Effector CD8-positive, alpha-beta T cell (primary cell): ENCODE results near the gene TNFAIP1.
"Not testable (repeated sequence)": the region's sequence is repeated elsewhere in the genome, so short reads cannot be mapped to it uniquely, and the experiment has no call there.

Source experiments
- DNase-seq: peaks from one replicate; lab custom pipeline; 2025; lab: John Stamatoyannopoulos, UW
- total RNA-seq, 4 experiments: gene quantifications; one replicate each; lab custom pipeline; 2026; lab: John Stamatoyannopoulos, UW

The TNFAIP1 gene, protein sequence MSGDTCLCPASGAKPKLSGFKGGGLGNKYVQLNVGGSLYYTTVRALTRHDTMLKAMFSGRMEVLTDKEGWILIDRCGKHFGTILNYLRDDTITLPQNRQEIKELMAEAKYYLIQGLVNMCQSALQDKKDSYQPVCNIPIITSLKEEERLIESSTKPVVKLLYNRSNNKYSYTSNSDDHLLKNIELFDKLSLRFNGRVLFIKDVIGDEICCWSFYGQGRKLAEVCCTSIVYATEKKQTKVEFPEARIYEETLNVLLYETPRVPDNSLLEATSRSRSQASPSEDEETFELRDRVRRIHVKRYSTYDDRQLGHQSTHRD
- total RNA-seq: 33.8 to 45.7 (median 36.7) reads per million in 4 experiments

DNA sequence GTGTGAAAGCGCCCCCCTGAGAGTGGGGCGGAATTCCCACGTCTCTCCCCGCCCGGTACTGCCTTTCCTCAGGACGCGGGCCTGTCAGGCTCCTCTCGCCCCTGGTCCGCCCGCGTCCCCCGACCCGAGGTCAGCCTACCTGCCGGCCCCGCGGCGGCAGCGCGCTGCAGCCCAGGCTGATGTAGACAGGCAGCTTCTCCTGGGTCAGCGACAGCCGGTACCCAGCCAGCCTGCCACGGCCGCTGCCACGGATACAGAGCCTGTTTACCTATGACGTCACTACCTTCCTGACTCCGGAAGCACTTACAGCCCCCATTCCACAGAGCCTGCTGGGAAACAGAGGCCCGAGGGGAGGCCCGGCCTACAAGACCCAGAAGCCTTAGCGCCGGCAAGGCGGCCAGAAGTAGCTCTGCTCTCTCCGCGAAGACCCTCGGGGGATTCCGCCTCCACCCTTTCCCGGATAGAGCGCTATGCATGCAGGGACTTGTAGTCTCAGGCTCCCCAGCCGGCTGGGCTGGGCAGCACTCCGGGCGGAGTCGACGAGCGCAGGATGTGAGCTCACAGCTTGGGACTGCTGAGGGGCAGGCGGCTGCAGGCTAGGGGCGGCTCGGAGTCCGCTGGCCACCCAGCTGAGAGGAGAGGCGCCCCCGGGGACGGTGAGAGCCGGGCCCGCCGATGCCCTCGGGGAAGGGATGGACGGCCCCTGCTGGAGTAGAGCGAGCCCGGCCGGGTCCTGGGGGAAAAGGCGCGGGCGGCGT is at the start of gene TNFAIP1, which contains the start of gene IFT20:
TNFAIP1 (plus strand) TSS at position 561 of the 758 bp plus-strand sequence. CDS start 3,761 bp downstream, outside the sequence.
IFT20 (minus strand) TSS at position 272 of the 758 bp plus-strand sequence. CDS start 3,487 bp downstream, outside the sequence.
- peak; percentile 95 for DNase-seq

DNA sequence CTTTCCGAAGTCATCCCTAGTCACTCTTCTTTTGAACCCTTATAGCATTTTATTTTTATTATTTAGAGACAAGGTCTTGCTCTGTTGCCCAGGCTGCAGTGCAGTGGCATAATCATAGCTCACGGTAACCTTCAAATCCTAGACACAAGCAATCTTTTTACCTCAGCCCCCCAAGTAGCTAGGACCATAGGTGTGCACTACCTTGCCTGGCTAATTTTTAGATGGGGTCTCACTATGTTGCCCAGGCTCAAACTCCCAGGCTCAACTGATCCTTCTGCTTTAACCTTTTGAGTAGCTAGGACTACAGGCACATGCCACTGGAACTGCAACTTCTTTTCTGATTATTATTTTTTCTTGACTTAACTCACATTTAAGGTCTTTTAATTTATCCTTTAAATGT is 49.6 kb upstream of the TNFAIP1 start:
- DNase-seq: no peak

DNA sequence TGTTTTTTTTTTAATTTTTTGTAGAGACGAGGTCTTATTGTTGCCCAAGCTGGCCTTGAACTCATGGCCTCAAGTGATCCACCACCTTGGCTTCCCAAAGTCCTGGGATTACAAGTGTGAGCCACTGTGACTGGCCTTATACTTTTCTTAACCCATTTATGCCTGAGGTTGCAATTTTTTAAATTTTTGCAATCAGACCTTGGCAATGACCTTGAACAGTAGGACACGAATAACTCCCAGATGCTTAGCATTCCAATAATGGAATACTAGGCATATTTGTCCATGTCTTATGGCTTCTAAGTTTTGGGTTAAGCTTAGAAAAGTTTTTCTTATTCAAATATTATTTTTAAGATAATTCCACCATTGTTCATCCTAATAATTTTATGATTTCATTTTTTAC is 44.9 kb upstream of the TNFAIP1 start:
- no peak for DNase-seq

DNA sequence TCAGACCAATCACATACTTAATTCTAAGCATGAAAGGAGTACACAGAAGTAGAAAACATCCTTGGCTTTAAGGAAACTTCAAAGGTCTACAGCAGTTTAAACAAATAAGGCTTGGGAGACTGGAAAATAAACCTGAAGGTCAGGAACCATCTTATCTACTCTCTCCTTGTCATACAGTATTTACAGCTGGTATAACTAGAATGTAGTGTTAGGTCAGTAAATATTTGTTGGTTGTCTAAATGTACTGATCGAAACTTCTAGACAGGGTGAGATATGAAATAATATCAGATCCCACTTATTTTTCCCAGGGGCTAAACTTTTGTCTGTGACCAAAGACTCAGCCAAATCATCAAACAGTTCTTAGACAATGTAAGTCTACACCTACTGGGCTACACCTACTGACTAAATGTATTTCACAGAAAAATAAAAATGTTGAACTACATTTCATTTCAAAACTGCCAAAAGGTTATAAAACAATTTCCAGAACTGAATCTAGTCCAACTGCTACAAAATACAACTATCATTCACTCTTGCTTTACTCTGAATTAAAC is 43.7 kb upstream of the TNFAIP1 start:
- DNase-seq: no peak

DNA sequence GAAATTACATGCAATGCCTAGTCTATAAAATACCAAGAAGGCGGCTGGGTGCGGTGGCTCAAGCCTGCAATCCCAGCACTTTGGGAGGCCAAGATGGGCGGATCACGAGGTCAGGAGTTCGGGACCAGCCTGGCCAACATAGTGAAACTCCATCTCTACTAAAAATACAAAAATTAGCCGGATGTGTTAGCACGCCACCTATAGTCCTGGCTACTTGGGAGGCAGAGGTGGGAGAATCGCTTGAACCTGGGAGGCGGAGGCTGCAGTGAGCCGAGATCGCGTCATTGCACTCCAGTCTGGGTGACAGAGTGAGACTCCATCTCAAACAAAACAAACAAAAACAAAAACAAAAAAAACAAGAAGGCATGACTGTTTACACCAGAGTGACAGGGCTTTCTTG is 42.7 kb upstream of the TNFAIP1 start:
- DNase-seq: not testable (repeated sequence)

DNA sequence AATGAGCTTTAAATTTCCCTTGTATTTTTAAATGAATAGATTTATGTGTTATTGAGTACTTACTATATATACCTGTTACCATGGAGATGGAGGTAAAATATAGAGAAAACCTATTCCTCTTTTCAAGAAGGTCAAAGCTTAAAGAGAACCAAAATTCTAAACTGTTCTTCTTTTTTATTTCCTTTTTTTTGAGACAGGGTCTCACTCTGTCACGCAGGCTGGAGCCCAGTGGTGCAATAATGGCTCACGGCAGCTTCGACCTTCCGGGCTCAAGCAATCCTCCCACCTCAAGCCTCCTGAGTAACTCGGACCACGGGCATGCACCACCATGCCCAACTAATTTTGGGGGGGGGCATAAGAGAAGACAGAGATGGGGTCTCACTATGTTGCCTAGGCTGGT is 41.6 kb upstream of the TNFAIP1 start:
- DNase-seq: no peak

DNA sequence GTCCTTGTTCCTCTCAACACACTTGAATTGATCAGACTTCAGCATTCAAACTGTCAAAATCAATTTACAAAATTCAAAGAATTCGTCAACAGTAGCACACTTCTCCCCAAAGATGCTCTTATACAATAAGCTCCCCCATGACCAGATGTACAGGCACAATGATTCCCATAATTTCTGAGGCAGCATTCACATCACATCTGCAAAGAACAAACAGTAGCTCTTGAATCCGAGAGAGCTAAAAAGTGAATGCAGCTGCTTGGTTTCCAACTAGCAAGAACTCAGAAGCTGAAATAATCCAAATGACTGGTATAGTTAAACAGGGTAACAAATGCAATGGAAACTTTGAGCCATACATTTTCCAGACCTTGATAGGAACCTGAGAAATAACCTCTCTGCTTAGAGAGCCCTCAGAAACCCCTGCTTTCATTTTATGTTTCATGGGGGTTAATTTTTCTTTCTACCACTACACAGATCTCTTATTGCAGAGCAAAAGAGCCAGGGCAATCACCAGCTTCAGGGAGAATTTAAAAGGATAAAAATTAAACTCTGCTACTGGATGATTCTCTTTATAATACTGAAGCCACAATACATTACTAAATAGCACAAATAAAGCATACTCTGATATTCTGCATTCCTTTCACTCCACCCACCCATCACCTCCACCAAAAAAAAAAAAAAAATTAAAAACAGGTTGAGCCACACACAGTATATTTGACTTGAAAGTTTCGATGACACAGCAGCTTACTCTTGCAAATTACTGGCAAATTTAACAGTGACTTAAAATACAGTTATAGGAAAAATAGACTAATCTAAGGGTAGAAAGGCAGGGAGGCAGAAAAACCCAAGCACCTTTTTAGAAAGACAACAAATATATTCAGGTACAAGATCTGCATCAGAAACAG is 39.6 kb upstream of the TNFAIP1 start:
- DNase-seq: no peak

DNA sequence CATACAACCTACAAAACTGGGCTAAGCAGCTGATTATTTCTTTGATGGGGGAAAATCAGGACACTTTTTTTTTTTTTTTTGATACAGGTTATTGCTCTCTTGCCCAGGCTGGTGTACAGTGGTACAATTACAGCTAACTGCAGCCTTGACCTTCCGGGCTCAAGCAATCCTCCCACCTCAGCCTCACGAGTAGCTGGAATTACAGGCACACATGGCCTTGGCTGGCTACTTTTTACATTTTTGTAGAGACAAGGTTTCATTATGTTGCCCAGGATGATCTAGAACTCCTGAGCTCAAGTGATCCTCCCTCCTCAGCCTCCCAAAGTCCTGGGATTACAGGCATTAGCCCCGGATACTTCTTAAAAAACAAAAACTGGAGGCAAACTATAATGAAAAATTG is 37.1 kb upstream of the TNFAIP1 start:
- no peak for DNase-seq

DNA sequence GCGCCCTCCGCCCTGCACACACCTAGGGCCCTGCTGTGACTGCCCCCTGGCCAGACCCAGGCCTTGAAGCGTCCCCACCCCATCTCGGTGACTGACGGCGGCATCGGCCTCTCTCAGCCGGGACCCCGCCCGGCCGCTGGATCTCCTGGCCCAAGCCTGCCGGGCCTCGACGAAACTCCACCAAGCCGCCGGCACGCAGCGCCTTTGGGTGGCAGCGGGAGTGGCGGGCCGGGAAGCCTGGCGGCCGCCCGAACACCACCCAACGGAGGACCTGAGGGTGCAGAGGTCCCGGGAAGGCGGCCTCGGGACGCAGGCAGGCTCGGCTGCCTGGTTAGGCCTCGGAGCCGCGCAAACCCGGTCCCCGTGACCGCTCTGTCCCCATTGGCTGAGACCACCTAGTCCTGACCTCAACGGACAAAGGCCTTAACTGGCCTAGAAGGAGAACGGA is 28.6 kb upstream of the TNFAIP1 start:
- no peak for DNase-seq

DNA sequence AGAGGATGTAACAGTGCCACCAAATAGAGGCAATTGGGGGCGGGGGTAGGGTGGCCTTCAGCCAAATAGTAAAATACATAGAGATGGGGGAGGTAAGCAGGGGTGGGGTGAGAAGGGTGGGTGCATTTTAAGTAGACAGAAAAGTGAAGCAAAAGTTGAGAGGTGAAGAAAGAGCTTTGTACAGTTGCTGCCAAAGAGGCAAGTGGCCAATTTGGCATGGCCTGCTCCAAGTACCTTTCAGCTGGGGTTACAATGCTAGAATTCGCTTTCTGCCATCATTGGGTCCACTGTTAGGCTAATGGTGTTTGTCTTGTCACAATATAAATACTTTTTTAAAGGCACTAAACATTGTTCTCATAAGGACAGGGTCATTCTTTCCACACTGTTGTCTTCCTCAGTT is 21.7 kb upstream of the TNFAIP1 start:
- DNase-seq: no peak

DNA sequence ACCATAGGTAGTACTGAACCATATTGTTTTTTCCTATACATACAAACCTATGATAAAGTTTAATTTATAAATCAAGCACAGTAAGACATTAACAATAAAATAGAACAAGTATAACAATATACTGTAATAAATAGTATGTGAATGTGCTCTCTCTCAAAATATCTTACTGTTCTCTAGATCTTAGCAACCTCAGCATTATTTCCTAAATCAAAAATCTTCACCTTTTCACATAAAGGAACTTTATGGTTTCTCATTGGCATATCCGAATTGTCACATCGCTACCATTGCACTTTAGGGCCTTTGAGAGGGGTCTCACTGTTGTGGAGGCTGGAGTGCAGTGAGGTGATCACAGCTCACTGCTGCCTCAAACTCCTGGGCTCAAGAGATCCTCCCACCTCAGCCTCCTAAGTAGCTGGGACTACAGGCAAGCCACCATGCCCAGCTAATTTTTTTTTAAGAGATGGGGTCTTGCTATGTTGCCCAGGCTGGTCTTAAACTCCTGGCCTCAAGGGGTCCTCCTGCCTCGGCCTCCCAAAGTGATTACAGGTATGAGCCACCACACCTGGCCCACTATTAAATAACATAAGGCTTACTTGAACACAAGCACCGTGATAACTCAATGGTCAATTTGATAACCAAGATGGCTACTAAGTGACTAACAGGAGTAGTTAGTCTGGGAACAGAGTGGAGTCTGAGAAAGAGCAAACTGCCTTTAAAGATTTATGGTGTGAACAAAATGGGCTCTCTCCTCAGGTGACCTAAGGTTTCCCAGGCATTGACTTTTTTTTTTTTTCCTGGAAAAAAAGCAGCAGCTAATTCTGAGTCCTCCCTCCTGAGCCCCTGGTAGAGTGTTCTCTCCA is 19.5 kb upstream of the TNFAIP1 start:
- DNase-seq: no peak

DNA sequence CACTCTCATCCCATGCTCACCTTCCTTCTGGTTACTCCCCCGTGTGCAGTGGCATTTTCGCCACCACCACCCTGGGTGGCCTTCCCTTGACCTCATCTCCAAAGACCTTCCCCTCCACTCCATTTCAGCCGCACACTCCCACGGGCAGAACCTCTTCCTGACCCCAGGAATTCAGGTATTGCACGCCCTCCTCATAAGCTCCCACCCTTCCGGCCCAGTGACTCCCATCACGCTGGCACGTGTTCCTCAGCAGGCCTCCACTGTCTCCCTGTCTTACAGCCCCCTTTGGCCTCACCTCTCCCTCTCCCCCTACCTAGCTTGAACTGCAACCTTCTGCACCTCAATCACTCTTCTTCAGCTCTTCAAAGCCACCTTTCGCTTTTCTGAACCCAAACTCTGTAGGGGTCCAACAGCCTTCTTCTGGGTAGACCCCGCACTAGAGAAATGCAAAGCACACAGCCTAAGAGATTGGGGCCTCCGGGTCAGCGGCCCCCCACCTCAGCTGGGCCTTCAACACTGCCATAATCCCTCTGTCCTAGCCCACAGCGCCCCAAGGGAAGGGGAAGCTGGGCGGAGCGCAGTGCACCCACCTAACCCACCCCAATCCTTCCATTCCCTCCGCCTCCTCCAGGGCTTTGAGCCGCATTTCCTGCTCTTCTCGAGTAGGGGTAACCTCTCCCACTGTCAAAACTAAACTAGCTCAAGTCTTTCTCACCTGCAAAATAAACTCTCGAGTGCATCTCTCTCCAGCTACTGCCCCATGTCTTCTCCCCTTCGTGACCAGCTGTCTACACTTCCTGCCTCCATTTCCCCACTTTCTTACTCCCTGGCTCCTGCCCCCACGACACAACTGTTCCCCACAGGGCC is 18.2 kb upstream of the TNFAIP1 start:
- DNase-seq: no peak

DNA sequence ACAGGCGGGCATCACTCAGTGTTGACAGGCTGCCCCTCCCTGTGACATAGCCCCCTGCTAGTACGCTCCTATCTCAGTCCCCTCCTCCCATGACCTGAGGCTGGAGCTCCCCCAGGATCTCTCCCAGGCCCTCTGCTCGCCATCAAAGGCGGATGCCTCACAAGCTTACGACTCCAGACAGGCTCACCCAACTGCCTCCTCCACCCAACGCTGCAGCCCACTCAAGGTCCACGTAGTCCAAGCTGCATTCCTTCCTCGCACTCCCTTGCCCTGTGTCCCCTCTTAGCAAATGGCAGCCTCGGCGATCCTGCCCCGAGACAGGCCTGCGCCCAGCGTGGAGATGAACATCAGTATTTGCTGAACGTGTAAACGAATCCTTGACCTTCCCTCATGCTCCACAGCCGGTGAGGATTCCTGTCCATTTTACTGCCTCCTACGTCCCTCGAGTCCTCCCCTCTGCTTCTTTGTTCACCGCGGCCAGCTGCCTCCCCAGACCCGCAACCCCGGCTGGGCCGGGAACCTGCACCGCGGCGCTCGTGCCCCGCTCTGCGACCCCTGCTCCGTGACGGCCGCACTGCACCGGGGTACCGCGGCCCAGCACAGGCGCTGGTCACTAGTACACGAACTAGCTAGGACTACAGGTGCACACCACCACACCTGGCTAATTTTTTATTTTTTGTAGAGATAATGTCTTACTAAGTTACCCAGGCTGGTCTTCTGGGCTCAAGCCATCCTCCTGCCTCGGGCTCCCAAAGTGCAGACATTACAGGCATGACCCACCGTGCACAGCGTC is 17.4 kb upstream of the TNFAIP1 start:
- no peak for DNase-seq

DNA sequence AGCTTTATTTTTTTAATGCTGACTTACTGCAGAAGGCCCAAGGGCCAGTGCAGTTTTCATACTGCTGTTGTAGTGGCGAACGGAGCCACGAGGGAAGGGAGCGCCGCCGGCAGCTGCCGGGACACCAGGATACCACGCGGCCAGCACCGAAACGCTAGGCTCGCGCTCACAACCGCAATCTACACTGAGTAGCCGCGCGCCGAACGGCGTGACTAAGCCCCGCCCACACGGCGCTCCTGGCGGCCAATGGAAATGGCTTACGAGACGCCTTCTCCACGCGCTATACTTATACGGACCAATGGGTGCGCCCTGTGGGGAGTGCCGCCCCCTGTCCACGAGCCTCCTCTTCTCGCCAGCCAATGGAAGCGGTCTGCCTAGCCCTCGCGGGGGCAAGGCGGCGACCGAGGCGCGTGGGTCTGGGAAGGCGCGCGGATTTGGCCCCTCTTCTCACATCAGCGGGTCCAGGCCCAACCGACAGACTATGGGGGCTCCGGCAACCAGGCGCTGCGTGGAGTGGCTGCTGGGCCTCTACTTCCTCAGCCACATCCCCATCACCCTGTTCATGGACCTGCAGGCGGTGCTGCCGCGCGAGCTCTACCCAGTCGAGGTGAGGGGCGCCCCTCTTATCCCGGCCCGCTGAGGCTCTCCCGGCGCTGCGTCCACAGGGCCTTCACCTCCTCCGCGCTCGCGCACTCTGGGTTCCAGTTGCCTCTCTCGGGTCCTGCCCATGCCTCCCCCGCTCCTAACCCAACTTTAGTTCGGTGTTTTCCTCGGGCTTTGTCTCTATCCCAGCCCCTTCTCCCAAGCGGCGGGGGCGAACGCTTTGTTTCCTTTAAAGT is 16.6 kb upstream of the TNFAIP1 start, which contains the start of gene TMEM97:
TMEM97 (plus strand) TSS at position 442 of the 839 bp plus-strand sequence; CDS start at position 482, 40 bp downstream.
- peak; percentile 93 for DNase-seq

DNA sequence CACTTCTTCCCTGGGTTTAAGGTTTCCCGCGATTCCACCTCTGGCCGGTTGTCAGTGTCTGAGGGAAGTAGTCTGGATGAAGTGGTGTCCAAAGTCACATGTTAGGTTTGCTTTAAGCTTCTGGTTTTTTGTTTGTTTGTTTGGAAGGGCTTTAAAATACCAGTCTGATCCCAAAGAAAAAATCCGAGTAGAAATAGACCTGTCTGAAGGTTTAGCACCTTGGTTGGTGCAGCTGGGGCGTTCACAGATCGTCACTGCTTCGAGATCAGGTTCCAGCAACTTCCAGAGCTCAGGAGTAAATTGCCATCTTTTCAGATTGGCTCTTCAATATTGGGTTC is 16.0 kb upstream of the TNFAIP1 start:
- no peak for DNase-seq

DNA sequence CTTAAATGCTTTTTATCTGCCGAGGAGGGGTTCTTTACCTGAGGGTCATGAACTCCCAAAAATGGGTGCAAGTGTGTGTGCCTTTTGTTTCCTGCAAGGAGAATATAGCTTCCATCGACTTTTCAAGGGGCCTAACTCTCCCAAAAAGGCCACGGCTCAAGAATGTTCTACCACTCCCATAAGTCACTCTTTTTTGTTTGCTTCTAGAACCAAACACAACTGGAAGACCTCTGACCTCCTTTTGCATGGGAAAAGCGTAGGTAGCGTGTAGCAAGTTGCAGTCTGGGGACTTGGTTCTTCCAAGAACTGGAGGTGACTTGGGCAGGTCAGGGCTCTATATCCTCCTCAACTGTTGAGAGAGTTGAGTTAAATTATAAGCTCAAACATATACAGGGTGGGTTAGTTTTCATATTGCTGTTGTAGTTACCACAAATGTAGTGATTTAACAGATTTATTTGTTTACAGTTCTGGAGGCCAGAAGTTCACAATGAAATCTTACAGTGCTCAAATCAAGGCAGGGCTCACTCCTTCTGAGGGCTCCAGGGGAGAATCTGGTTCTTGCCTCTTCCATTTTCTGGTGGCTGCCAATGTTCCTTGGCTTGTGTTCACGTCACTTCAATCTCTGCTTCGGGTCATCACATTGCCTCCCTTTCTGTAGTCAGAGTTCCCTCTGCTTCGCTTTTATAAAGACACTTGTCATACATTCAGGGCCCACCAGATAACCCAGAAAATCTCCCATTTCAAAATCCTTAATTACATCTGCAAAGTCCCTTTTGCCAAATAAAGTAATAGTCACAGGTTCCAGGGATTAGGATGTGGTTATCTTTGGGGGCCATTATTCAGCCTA is 15.1 kb upstream of the TNFAIP1 start:
- no peak for DNase-seq

DNA sequence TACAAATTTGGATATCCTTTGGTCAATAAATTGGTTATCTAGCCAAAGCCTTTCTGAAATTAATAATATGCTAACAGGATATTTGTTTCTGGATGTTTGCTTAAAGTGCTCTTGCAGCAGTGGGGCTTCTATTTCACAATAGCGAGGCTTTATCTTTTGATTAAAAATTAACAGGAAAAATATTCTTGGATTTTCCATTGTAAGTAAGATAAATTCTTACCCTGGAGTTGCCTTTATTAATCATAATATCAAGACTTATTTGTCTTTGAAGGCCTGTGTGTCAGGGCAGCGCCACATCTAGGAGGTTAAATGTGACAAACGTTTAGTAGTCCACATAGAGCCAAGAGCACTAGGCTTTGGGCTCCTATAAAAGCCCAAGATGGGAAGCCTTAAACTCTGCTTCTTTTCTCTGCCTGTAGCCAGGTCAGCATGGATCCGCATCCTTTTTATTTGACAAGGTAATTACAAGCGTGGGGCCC is 11.3 kb upstream of the TNFAIP1 start:
- no peak for DNase-seq
